ENCODE data around the gene MRPS23. TPM values are rescaled to one million over a fixed set of nuclear protein-coding genes. Genes with fewer than 3 reads are reported as not detected.

MRPS23 gene
- total and polyA plus RNA-seq, 2 donors (not counting 1 experiment from before 2014, with no cell fraction given), result 27.9 to 40.0 TPM

GRCh38 chr17:57868910-57869616, 19.2 kb upstream of the MRPS23 start:
- no peak overlapping the region for H3K4me3 ChIP-seq (replicated peaks in 1 of 4; ENCODE audit: control extremely low read depth in 1 of 4, insufficient read depth in 1 of 4, low read depth in 3 of 4, low read length in 4 of 4)
- peaks cover 48% of the 10 kb centered on the region for H3K4me1 ChIP-seq (ENCODE audit: control insufficient read depth, extremely low read depth, insufficient read depth, low read length)
- no peaks in the 10 kb centered on the region for H3K79me2 ChIP-seq (ENCODE audit: control insufficient read depth, insufficient read depth, low read length)
- no peak for TF ChIP-seq CTCF (conservative IDR thresholded peaks at IDR 0.05 in 1 of 2, IDR thresholded peaks at IDR 0.05 in 1 of 2; ENCODE audit: low read depth in 1 of 2, low read length in 2 of 2)
- no peaks in the 10 kb centered on the region for H3K9me3 ChIP-seq (ENCODE audit: control insufficient read depth, insufficient read depth, low read depth, low read length)
- peaks cover 28% of the 10 kb centered on the region for H3K36me3 ChIP-seq (ENCODE audit: control insufficient read depth, insufficient read depth, low read length)
- peak overlapping the region; percentile 88 for H3K27ac ChIP-seq (ENCODE audit: insufficient read depth, low read length)
- H4K20me1 ChIP-seq (ENCODE audit: control insufficient read depth, extremely low read depth, insufficient read depth, low read length), result no peaks in the 10 kb centered on the region
- DNase-seq (ENCODE audit: low read depth in 2 of 2), result no peak
- no peaks in the 10 kb centered on the region for H3K27me3 ChIP-seq (ENCODE audit: control insufficient read depth, insufficient read depth, low read length)
- peak overlapping the region; percentile 26 for H3K9ac ChIP-seq (ENCODE audit: insufficient read depth, low read length)
- H3K4me2 ChIP-seq (ENCODE audit: extremely low read depth, insufficient read depth, low read length), result peak overlapping the region; percentile 45
- no peak overlapping the region for H2AFZ ChIP-seq (ENCODE audit: low read length)

DNA sequence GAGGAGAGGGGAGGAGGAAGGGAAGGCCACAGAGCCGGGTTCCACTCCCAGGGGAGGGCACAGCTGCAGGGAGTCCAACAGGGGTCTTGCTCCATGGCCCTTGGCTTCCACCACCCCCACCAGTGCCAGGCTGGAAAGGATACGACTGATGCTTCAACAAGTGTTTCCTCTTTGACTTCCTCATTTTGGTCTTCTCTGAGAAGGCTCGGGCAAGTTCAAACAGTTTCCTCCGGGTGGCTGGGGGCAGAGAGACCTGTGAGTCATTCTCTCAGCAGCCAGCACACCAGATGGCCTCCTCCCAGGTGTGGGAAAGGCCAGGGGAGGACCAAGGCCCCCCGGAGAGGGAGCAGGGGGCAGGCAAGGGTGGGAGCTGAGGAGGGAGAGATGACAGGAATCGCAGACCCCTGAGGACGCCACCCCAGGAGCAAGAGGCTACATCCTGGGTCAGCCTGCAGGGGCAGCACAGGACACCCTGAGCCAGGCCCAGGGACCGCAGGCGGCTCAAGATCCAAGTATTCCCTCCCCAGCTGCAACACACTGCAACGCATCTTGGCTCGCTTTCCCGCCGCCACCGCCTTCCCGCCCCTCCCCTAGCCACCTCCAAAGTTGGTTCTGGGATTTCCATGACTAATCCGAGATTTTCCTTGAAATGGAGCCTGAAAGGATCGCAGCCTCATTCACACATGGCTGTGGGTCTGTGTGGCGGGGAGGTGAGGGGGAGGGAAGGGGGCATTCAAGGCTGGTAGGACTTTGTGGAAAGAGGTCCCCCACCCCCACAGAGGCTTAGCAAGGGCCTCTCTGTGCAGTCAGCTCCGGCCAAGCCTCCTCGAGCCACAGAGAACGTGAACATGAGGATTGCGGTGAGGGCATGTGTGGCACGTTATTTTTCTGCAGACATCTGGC, 18.4 kb upstream of the MRPS23 start:
- TF ChIP-seq CTCF (conservative IDR thresholded peaks at IDR 0.05 in 1 of 2, IDR thresholded peaks at IDR 0.05 in 1 of 2; ENCODE audit: low read depth in 1 of 2, low read length in 2 of 2) (peak; percentile 46 to 56), EZH2 (IDR thresholded peaks at IDR 0.05; ENCODE audit: low read length, missing control alignments) (no peak)
- no peaks in the 10 kb centered on the region for H4K20me1 ChIP-seq (ENCODE audit: control insufficient read depth, extremely low read depth, insufficient read depth, low read length)
- H3K79me2 ChIP-seq (ENCODE audit: control insufficient read depth, insufficient read depth, low read length), result no peaks in the 10 kb centered on the region
- no peak overlapping the region for H2AFZ ChIP-seq (ENCODE audit: low read length)
- H3K27me3 ChIP-seq (ENCODE audit: control insufficient read depth, insufficient read depth, low read length), result no peaks in the 10 kb centered on the region
- no peak overlapping the region for H3K4me3 ChIP-seq (replicated peaks in 1 of 4; ENCODE audit: control extremely low read depth in 1 of 4, insufficient read depth in 1 of 4, low read depth in 3 of 4, low read length in 4 of 4)
- H3K4me2 ChIP-seq (ENCODE audit: extremely low read depth, insufficient read depth, low read length), result peak overlapping the region; percentile 62
- peaks cover 40% of the 10 kb centered on the region for H3K4me1 ChIP-seq (ENCODE audit: control insufficient read depth, extremely low read depth, insufficient read depth, low read length)
- DNase-seq (ENCODE audit: low read depth in 2 of 2), result peak; percentile 94 to 95
- no peaks in the 10 kb centered on the region for H3K9me3 ChIP-seq (ENCODE audit: control insufficient read depth, insufficient read depth, low read depth, low read length)
- H3K36me3 ChIP-seq (ENCODE audit: control insufficient read depth, insufficient read depth, low read length), result peaks cover 28% of the 10 kb centered on the region
- peak overlapping the region; percentile 88 for H3K27ac ChIP-seq (ENCODE audit: insufficient read depth, low read length)
- peak overlapping the region; percentile 26 for H3K9ac ChIP-seq (ENCODE audit: insufficient read depth, low read length)

GRCh38 chr17:57867126-57867525, 17.3 kb upstream of the MRPS23 start:
- Histone ChIP-seq H3K27ac (ENCODE audit: insufficient read depth, low read length) (peak overlapping the region; percentile 88), H2AFZ (ENCODE audit: low read length) (no peak overlapping the region), H3K9ac (ENCODE audit: insufficient read depth, low read length) (no peak overlapping the region), H3K4me3 (replicated peaks in 1 of 4; ENCODE audit: control extremely low read depth in 1 of 4, insufficient read depth in 1 of 4, low read depth in 3 of 4, low read length in 4 of 4) (no peak overlapping the region), H3K27me3 (ENCODE audit: control insufficient read depth, insufficient read depth, low read length) (no peaks in the 10 kb centered on the region), H3K9me3 (ENCODE audit: control insufficient read depth, insufficient read depth, low read depth, low read length) (no peaks in the 10 kb centered on the region), H4K20me1 (ENCODE audit: control insufficient read depth, extremely low read depth, insufficient read depth, low read length) (no peaks in the 10 kb centered on the region), H3K79me2 (ENCODE audit: control insufficient read depth, insufficient read depth, low read length) (no peaks in the 10 kb centered on the region), H3K4me1 (ENCODE audit: control insufficient read depth, extremely low read depth, insufficient read depth, low read length) (peaks cover 45% of the 10 kb centered on the region), H3K36me3 (ENCODE audit: control insufficient read depth, insufficient read depth, low read length) (peaks cover 22% of the 10 kb centered on the region), H3K4me2 (ENCODE audit: extremely low read depth, insufficient read depth, low read length) (no peak overlapping the region)
- no peak for DNase-seq (ENCODE audit: low read depth in 2 of 2)
- TF ChIP-seq EZH2 (IDR thresholded peaks at IDR 0.05; ENCODE audit: low read length, missing control alignments) (no peak), CTCF (conservative IDR thresholded peaks at IDR 0.05 in 1 of 2, IDR thresholded peaks at IDR 0.05 in 1 of 2; ENCODE audit: low read depth in 1 of 2, low read length in 2 of 2) (no peak)

Measured in fibroblast of lung (primary cell).